ENCODE measurements around the gene SLC5A10.

DNA sequence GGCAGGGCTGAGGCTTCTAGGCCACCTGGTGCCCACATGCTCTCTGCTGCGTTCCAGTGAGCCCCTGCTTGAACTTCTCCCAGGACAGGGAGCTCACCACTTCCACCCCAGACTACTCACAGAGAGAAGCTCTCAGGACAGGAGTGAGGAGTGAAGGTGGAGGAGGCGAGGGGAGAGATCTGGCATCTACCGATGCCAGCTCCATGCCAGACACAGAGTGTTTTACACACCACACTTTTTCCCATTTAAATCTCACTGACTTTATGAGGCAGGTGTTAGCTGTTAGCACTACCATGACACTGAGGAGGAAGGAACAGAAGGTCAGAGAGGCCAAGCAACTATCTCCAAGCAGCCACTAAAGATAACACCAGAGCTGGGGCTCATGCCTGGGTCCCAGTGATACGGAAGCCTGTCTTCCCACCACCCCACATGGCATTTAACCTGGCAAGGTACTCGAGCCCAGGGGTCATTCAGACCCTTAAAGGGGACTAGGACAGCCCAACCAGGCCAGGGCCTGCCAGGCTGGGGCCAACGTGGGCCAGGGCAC lies 45.8 kb downstream of the SLC5A10 start:
- TF ChIP-seq, protein P1, sequence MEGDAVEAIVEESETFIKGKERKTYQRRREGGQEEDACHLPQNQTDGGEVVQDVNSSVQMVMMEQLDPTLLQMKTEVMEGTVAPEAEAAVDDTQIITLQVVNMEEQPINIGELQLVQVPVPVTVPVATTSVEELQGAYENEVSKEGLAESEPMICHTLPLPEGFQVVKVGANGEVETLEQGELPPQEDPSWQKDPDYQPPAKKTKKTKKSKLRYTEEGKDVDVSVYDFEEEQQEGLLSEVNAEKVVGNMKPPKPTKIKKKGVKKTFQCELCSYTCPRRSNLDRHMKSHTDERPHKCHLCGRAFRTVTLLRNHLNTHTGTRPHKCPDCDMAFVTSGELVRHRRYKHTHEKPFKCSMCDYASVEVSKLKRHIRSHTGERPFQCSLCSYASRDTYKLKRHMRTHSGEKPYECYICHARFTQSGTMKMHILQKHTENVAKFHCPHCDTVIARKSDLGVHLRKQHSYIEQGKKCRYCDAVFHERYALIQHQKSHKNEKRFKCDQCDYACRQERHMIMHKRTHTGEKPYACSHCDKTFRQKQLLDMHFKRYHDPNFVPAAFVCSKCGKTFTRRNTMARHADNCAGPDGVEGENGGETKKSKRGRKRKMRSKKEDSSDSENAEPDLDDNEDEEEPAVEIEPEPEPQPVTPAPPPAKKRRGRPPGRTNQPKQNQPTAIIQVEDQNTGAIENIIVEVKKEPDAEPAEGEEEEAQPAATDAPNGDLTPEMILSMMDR (IDR thresholded peaks at IDR 0.05 in 8 of 11, conservative IDR thresholded peaks at IDR 0.05 in 3 of 11) = no peak
- TF ChIP-seq POLR2A (IDR thresholded peaks at IDR 0.05) = no peak
